Adipocyte (in vitro differentiated cells): ENCODE data around the gene RYR2.
"Not testable (repeated sequence)": the region's sequence is repeated elsewhere in the genome, so short reads cannot be mapped to it uniquely, and the experiment has no call there.

ENCODE experiments used
- DNase-seq: peaks from one replicate; pipeline ENCODE4 v3.0.0-alpha.2; 2015; ENCODE audit warnings: low read depth
- H3K27me3 ChIP-seq: replicated peaks from 2 replicates; pipeline ENCODE4 v1.7.0; 2013; ENCODE audit warnings: mild to moderate bottlenecking, low read length, moderate library complexity; ENCODE audit not compliant: control insufficient read depth, insufficient read depth
- H3K36me3 ChIP-seq: 2 replicates; pipeline ENCODE4 v1.7.0; 2013; ENCODE audit warnings: low read length, mild to moderate bottlenecking, moderate library complexity; ENCODE audit not compliant: control insufficient read depth, insufficient read depth, severe bottlenecking
- H3K4me1 ChIP-seq: 2 replicates; pipeline ENCODE4 v1.7.0; 2013; ENCODE audit warnings: mild to moderate bottlenecking, low read length, moderate library complexity; ENCODE audit not compliant: control insufficient read depth, insufficient read depth
- H3K4me3 ChIP-seq: 2 replicates; pipeline ENCODE4 v1.7.0; 2013; ENCODE audit warnings: mild to moderate bottlenecking, low read length, moderate library complexity
- H3K9ac ChIP-seq: 2 replicates; pipeline ENCODE4 v1.7.0; 2013; ENCODE audit warnings: mild to moderate bottlenecking, low read length, moderate library complexity
- H3K9me3 ChIP-seq: 2 replicates; pipeline ENCODE4 v1.7.0; 2013; ENCODE audit warnings: mild to moderate bottlenecking, low read length, moderate library complexity; ENCODE audit not compliant: control insufficient read depth

Gene RYR2

GRCh38 chr1:237261198-237261597 is 219.2 kb downstream of the RYR2 start:
- Histone ChIP-seq H3K9me3 (no peaks in the 10 kb centered on the region), H3K9ac (no peak overlapping the region), H3K36me3 (no peaks in the 10 kb centered on the region), H3K4me1 (no peaks in the 10 kb centered on the region), H3K4me3 (no peak overlapping the region), H3K27me3 (no peaks in the 10 kb centered on the region)
- no peak for DNase-seq

DNA sequence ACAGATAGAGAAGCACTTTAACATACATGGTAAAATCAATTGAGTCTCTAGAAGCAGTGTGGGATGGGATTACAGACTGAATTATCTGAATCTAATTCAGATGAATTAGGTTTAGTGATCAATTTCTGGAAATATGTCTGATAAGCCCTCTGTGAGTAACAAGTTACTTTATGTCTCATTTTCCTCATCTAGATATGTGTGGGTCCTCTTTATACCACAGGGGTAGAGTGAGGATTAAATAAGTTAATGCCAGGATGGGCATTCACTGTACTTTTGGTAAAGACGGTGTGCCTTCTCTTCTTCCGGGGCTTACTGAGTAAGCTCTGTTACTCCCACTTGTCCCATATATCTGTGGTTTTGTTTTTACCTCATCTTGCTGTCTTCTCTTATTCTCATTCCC is 225.8 kb downstream of the RYR2 start:
- no peaks in the 10 kb centered on the region for H3K27me3 ChIP-seq
- no peaks in the 10 kb centered on the region for H3K9me3 ChIP-seq
- H3K4me1 ChIP-seq = no peaks in the 10 kb centered on the region
- DNase-seq = no peak
- H3K4me3 ChIP-seq = no peak overlapping the region
- H3K36me3 ChIP-seq = no peaks in the 10 kb centered on the region
- H3K9ac ChIP-seq = no peak overlapping the region

GRCh38 chr1:237269938-237270337 is 228.0 kb downstream of the RYR2 start:
- no peaks in the 10 kb centered on the region for H3K36me3 ChIP-seq
- no peak overlapping the region for H3K4me3 ChIP-seq
- no peaks in the 10 kb centered on the region for H3K9me3 ChIP-seq
- no peak for DNase-seq
- no peaks in the 10 kb centered on the region for H3K27me3 ChIP-seq
- H3K4me1 ChIP-seq = no peaks in the 10 kb centered on the region
- no peak overlapping the region for H3K9ac ChIP-seq

GRCh38 chr1:237270353-237270752 is 228.4 kb downstream of the RYR2 start:
- Histone ChIP-seq H3K9me3 (no peaks in the 10 kb centered on the region), H3K36me3 (no peaks in the 10 kb centered on the region), H3K4me1 (no peaks in the 10 kb centered on the region), H3K27me3 (no peaks in the 10 kb centered on the region), H3K4me3 (no peak overlapping the region), H3K9ac (no peak overlapping the region)
- no peak for DNase-seq

DNA sequence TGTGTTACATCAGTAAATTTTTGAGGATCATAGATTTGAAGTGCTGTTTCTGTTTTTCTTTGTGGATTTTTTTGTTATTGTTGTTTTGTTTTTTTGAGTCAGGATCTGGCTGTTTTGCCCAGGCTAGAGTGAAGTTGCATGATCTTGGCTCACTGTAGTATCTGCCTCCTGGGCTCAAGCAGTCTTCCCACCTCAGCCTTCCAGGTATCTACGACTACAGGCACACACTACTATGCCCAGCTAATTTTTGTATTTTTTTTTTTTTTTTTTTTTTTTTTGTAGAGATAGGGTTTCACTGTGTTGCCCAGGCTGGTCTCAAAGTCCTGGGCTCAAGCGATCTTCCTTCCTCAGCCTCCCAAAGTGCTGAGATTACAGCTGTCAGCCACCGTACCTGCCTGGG is 236.0 kb downstream of the RYR2 start:
- not testable (repeated sequence) for DNase-seq

DNA sequence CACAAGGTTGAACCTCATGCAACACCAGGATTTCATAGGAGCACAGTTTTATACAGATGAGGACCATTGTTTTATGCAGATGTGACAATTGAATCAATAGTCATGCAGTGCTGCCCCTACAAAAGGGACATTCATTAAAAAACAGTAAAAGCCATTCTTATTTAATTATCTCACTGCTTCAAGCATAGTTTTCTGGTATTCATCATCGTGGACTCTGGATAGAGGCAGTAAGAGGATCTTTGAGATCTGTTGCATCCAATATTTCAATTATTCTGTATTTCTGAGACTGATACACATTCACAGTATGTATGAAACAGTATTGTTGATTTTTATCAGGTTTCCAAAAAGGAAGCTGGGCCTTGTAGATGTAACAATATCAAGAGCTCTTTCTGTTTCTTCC is 237.6 kb downstream of the RYR2 start:
- Histone ChIP-seq H3K27me3 (peaks cover 4% of the 10 kb centered on the region), H3K4me1 (no peaks in the 10 kb centered on the region), H3K9ac (no peak overlapping the region), H3K4me3 (no peak overlapping the region), H3K9me3 (no peaks in the 10 kb centered on the region), H3K36me3 (no peaks in the 10 kb centered on the region)
- no peak for DNase-seq

More for the DNA sequence above, 236.0 kb downstream of the RYR2 start:
- H3K9me3 ChIP-seq, H3K36me3 ChIP-seq, H3K27me3 ChIP-seq, H3K9ac ChIP-seq, H3K4me1 ChIP-seq, H3K4me3 ChIP-seq: not testable (repeated sequence)

GRCh38 chr1:237281481-237281880 is 239.5 kb downstream of the RYR2 start:
- no peak overlapping the region for H3K4me3 ChIP-seq
- DNase-seq = no peak
- H3K9ac ChIP-seq = no peak overlapping the region

GRCh38 chr1:237282208-237282783 is 240.3 kb downstream of the RYR2 start:
- no peaks in the 10 kb centered on the region for H3K36me3 ChIP-seq
- H3K4me3 ChIP-seq = no peak overlapping the region
- peaks cover 4% of the 10 kb centered on the region for H3K27me3 ChIP-seq
- DNase-seq = no peak
- no peaks in the 10 kb centered on the region for H3K4me1 ChIP-seq
- no peak overlapping the region for H3K9ac ChIP-seq
- H3K9me3 ChIP-seq = no peaks in the 10 kb centered on the region

More at GRCh38 chr1:237281481-237281880, 239.5 kb downstream of the RYR2 start:
- no peaks in the 10 kb centered on the region for H3K36me3 ChIP-seq
- no peaks in the 10 kb centered on the region for H3K4me1 ChIP-seq
- H3K9me3 ChIP-seq = no peaks in the 10 kb centered on the region
- H3K27me3 ChIP-seq = peaks cover 4% of the 10 kb centered on the region

DNA sequence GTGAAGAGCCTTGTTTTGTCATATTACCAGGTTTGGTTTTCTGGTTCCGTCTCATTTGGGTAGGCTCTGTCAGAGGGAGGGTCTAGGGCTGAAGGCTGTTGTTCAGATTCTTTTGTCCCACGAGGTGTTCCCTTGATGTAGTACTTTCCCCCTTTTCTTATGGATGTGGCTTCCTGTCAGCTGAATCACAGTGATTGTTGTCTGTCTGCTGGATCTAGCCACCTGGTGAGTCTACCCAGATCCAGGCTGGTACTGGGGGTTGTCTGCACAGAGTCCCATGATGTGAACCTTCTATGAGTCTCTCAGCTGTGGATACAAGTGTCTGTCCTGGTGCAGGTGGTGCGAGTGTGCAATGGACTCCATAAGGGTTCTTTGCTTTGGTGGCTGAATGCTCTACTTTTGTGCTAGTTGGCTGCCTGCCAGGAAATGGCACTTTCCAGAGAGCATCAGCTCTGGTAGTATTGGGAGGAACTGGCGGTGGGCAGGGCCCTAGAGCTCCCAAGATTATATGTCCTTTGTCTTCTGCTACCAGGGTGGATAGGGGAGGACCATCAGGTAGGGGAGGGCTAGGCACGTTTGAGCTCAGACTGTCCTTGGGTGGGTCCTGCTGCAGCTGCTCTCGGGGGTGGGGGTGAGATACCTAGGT is 246.0 kb downstream of the RYR2 start:
- H3K9ac ChIP-seq = no peak overlapping the region
- no peaks in the 10 kb centered on the region for H3K27me3 ChIP-seq
- H3K4me1 ChIP-seq = no peaks in the 10 kb centered on the region
- H3K4me3 ChIP-seq = no peak overlapping the region
- H3K9me3 ChIP-seq = no peaks in the 10 kb centered on the region
- H3K36me3 ChIP-seq = no peaks in the 10 kb centered on the region
- DNase-seq = no peak

DNA sequence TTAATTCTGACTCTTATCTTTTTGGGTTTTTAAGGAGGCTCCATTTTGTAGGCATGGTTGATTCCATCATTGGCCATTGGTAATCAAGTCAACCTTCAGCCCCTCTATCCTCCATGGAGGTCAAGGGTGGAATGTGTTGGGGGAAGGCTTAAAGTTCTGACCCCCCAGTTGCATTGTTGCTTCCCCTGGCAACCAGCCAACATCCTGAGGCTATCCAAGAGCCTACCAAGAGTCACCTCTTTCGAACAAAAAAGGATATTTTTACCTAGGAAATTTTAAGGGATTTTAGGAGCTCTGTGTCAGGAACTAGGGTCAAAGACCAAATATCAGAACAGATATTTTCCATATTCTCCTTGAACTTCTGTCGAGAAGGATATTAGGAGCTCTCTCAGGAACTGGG is 251.8 kb downstream of the RYR2 start:
- DNase-seq = no peak
- H3K36me3 ChIP-seq = no peaks in the 10 kb centered on the region
- no peaks in the 10 kb centered on the region for H3K4me1 ChIP-seq
- H3K9me3 ChIP-seq = peaks cover under 1% of the 10 kb centered on the region
- H3K27me3 ChIP-seq = no peaks in the 10 kb centered on the region
- H3K9ac ChIP-seq = no peak overlapping the region
- H3K4me3 ChIP-seq = no peak overlapping the region

- no peaks in the 10 kb centered on the region for H3K27me3 ChIP-seq
- no peak overlapping the region for H3K9ac ChIP-seq
- DNase-seq = no peak
- H3K9me3 ChIP-seq = peaks cover 6% of the 10 kb centered on the region
- no peak overlapping the region for H3K4me3 ChIP-seq
- no peaks in the 10 kb centered on the region for H3K4me1 ChIP-seq
- no peaks in the 10 kb centered on the region for H3K36me3 ChIP-seq
These were observed 254.9 kb downstream of the RYR2 start for GRCh38 chr1:237296861-237297260.

DNA sequence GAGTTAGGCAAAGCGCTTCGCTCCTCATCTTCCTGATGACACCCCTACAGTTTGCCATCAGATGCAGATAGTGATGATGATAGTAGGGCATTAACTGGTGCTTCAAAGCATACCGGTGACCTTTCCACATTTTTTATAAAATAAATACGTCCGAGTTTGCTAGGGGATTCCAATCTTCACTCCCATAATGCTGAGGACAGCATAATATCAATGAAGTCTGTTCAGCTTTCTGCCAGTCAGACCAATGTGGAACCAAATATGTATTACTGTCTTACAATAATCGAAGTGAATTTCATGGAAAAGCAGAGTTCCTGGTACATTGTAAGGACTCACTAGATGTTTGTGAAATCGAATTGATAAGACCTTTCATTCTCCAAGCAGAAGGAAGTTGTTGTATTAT is 258.7 kb downstream of the RYR2 start:
- DNase-seq = no peak
- Histone ChIP-seq H3K4me3 (no peak overlapping the region), H3K27me3 (no peaks in the 10 kb centered on the region), H3K36me3 (no peaks in the 10 kb centered on the region), H3K9ac (no peak overlapping the region), H3K9me3 (peaks cover 6% of the 10 kb centered on the region), H3K4me1 (no peaks in the 10 kb centered on the region)
